ENCODE results near the gene SHANK2. TPM values are rescaled to one million over a fixed set of nuclear protein-coding genes. Genes with fewer than 3 reads are reported as not detected.

Gene SHANK2
- total and polyA plus RNA-seq, 5 donors: 0.03 to 0.26 (median 0.17) TPM

DNA sequence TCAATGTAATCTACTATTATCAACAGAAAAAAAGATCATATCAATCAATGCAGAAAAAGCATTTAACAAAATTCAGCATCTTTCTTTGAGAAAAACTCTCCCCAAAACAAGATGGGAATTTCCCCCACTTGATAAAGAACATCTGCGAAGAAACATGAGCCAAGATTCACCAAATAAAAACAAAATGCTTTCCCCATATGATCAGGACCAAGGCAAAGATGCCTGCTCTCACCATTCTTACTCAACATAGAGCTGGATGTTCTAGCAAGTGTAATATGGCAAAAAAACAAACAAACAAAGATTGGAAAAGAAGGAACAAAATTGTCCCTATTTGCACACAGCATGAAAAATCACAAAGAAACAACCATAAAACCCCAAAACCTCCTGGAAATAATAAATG lies 23.4 kb downstream of the SHANK2 start:
- Histone ChIP-seq H3K27ac (ENCODE audit: low read length) (no peak overlapping the region), H3K27me3 (ENCODE audit: control insufficient read depth, insufficient read depth) (peaks cover 3% of the 10 kb centered on the region), H3K4me1 (ENCODE audit: control insufficient read depth, insufficient read depth, low read length) (no peaks in the 10 kb centered on the region), H3K9me3 (ENCODE audit: control insufficient read depth, low read length) (no peaks in the 10 kb centered on the region), H3K4me3 (ENCODE audit: low read length) (no peak overlapping the region)
- DNase-seq: no peak
- ATAC-seq: no peak
- WGBS: 73% methylated on average over 1 of the region's 1 CpG
- intact Hi-C loops (cut with DNase I): no loop called here

DNA sequence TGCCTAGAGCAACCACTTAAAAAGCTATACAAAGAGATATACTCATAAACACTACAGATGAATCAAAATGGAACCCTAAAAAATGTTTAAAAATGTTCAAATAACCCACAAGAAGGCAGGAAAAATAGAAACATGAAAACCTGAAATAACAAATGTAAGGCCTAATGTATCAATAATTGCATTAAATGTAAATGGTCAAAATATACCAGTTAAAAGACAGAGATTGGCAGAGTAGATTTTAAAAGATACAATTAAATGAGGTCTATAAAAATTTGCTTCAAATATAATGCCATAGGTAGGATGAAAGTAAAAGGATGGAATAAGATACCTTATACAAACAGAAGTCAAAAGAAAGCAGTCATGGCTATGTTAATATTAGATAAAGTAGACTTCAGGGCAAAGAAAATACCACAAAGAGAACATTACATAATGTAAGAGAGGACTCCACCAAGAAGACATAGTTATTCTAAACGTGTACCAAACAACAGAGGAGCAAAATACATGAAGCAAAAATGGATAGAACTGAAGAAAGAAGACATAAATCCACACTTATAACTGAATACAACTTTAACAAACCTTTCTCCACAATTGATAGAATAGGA lies 25.2 kb downstream of the SHANK2 start:
- Histone ChIP-seq H3K27me3 (ENCODE audit: control insufficient read depth, insufficient read depth) (no peaks in the 10 kb centered on the region), H3K27ac (ENCODE audit: low read length) (no peak overlapping the region), H3K9me3 (ENCODE audit: control insufficient read depth, low read length) (no peaks in the 10 kb centered on the region), H3K4me1 (ENCODE audit: control insufficient read depth, insufficient read depth, low read length) (no peaks in the 10 kb centered on the region), H3K4me3 (ENCODE audit: low read length) (no peak overlapping the region)
- WGBS: 41% methylated on average over 1 of the region's 1 CpG
- ATAC-seq: no peak
- no peak for DNase-seq
- intact Hi-C loops (cut with DNase I): no loop called here

DNA sequence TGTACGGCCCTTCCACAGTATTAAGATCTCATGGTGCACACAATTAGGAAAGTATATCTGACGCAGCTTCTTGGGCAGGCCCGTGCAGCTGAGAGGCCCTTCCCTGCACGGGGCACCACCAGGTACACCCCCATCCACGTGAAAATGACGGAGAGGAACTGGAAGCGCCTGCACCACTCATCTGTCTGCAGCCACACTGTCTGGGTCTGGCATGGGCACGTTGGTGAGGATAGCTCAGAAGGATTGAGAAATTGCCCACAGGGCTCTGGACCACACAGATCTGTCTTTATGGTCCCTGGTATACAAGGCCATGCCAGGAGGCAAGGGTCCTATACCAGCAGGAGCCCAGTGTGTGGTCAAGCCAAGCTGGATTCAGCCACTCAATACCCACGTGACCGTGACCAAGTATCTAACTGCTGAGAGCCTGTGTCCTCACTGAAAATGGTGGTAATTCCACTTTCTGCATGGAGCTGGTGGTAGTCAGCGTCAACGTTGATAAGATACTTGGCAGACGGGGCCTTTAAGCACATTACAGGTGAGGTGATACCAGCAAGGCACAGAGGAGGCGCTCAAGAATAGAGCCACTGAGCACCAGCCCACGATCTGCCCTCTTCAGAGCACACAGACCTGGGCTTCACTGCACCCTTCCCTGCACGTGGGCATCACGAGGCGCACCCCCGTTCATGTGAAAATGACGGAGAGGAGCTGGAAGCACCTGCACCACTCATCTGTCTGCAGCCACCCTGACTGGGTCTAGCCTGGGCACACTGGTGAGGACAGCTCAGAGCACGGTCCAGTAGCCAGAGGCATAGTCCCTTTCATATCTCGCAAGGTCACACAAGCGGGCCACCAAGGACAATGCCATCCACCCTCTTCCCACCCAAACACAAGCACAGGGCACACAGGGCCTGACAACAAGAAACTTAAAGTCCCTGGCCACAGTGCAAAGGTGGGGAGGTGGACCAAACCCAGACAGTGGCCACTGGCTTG lies 28.4 kb downstream of the SHANK2 start:
- no peaks in the 10 kb centered on the region for H3K4me1 ChIP-seq (ENCODE audit: control insufficient read depth, insufficient read depth, low read length)
- H3K9me3 ChIP-seq (ENCODE audit: control insufficient read depth, low read length): no peaks in the 10 kb centered on the region
- 87% methylated on average over 23 of the region's 23 CpGs for WGBS
- H3K27me3 ChIP-seq (ENCODE audit: control insufficient read depth, insufficient read depth): no peaks in the 10 kb centered on the region
- ATAC-seq (no peak), DNase-seq (no peak)
- intact Hi-C loops (cut with DNase I): no loop called here
- no peak overlapping the region for H3K4me3 ChIP-seq (ENCODE audit: low read length)
- H3K27ac ChIP-seq (ENCODE audit: low read length): no peak overlapping the region

DNA sequence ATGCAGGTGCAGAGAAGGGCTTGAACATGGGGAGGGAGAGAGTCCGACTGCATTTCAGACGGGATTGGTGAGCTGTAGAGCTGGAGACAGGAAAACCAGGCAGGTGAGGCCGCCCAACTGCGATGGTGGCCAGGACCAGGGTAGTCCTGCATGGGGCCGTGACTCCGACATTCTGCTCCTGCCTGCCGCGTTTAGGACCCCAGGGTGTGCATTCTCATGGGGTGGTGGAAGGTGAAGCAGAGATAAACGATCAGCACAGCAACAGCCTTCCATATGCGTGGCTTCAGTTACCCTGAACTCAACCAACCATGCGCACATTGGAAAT lies 29.3 kb downstream of the SHANK2 start:
- H3K27me3 ChIP-seq (ENCODE audit: control insufficient read depth, insufficient read depth): no peaks in the 10 kb centered on the region
- H3K9me3 ChIP-seq (ENCODE audit: control insufficient read depth, low read length): no peaks in the 10 kb centered on the region
- no peak overlapping the region for H3K4me3 ChIP-seq (ENCODE audit: low read length)
- no peak overlapping the region for H3K27ac ChIP-seq (ENCODE audit: low read length)
- 89% methylated on average over 11 of the region's 11 CpGs for WGBS
- ATAC-seq (no peak), DNase-seq (no peak)
- intact Hi-C loops (cut with DNase I): no loop called here
- no peaks in the 10 kb centered on the region for H3K4me1 ChIP-seq (ENCODE audit: control insufficient read depth, insufficient read depth, low read length)

DNA sequence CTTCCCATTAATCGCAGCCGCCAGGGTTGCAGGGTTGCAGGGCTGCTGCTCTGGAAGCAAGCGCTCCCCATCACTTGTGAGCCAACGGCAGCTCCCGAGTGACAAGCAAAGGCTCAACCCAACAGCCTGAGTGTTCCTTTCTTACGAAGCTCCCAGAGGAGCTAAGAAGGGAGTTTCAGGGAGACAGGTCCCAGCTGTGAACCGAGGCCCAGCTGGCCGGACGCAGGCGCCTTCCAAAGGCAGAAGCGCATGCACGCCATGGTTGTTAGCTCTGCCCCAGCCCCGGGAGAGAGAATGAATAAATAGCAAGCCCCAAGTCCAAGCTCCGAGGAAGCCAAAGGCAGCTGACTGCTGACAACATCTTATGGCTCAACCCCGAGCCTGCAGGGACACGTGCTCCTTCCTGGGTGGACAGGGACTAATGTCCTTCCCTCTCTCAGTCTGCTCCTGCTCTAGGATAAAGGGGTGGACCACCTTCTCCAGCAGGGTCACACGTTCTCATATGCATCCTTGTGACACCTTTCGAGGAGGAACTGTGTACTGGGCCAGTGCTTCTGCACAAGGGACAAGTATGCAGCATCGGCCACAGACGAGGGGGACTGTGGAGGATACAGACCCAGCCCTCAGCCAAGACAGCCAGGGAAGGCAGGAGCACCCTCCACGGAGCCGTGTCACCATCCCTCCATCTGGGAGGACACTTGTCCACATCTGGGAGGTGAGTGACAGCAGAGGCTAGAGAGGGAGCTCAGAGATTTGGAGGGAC lies 29.9 kb downstream of the SHANK2 start:
- intact Hi-C loops (cut with DNase I): no loop called here
- WGBS: 63% methylated on average over 22 of the region's 22 CpGs
- peak in 2 of 3 donors; percentile 52 to 67 for DNase-seq
- H3K27me3 ChIP-seq (ENCODE audit: control insufficient read depth, insufficient read depth): no peaks in the 10 kb centered on the region
- no peak overlapping the region for H3K27ac ChIP-seq (ENCODE audit: low read length)
- ATAC-seq: peak; percentile 26 to 38
- H3K9me3 ChIP-seq (ENCODE audit: control insufficient read depth, low read length): no peaks in the 10 kb centered on the region
- no peak overlapping the region for H3K4me3 ChIP-seq (ENCODE audit: low read length)
- no peaks in the 10 kb centered on the region for H3K4me1 ChIP-seq (ENCODE audit: control insufficient read depth, insufficient read depth, low read length)

DNA sequence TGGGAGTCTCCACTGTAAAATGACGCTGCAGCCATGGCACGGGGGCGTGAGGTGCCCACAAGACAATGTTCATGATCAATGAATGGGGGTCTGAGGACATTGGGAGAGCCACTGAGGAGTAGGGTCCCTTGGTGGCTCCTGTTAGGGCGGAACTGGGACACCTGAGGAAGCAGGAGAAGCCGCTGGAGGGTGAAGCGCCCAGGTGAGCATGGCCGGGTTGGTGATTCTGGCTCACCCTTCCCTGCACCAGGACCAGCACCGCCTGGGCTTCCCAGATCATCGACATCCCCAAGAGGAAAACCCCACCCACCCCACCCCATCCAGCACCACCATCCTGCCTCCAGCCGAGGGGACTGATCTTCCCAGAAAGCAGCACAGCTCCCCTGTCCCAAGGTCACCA lies 30.6 kb downstream of the SHANK2 start:
- ATAC-seq (no peak), DNase-seq (no peak)
- intact Hi-C loops (cut with DNase I): no loop called here
- Histone ChIP-seq H3K9me3 (ENCODE audit: control insufficient read depth, low read length) (no peaks in the 10 kb centered on the region), H3K27me3 (ENCODE audit: control insufficient read depth, insufficient read depth) (no peaks in the 10 kb centered on the region), H3K27ac (ENCODE audit: low read length) (no peak overlapping the region), H3K4me3 (ENCODE audit: low read length) (no peak overlapping the region), H3K4me1 (ENCODE audit: control insufficient read depth, insufficient read depth, low read length) (no peaks in the 10 kb centered on the region)
- WGBS: 85% methylated on average over 10 of the region's 10 CpGs

DNA sequence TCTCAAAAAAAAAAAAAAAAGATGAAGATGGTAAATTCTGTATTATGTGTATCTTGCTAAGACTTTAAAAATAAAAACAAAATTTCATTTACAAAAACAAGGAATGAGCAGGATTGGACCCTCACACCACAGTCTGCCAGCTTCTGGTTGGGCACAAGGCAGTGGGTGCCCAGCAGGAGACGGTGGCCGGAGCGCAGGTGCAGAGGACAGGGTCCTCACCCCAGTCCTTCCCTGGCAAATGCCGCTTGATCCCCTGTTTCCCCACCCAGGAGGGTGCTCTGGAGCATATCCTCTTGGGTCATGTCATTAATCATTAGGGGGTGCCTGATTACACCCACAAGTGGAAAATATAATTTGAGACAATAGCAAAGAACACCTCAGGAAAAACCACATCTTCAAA lies 31.2 kb downstream of the SHANK2 start:
- Histone ChIP-seq H3K27me3 (ENCODE audit: control insufficient read depth, insufficient read depth) (no peaks in the 10 kb centered on the region), H3K9me3 (ENCODE audit: control insufficient read depth, low read length) (no peaks in the 10 kb centered on the region), H3K4me1 (ENCODE audit: control insufficient read depth, insufficient read depth, low read length) (no peaks in the 10 kb centered on the region), H3K4me3 (ENCODE audit: low read length) (no peak overlapping the region), H3K27ac (ENCODE audit: low read length) (no peak overlapping the region)
- intact Hi-C loops (cut with DNase I): no loop called here
- ATAC-seq: no peak
- no peak for DNase-seq
- WGBS: 93% methylated on average over 4 of the region's 4 CpGs

DNA sequence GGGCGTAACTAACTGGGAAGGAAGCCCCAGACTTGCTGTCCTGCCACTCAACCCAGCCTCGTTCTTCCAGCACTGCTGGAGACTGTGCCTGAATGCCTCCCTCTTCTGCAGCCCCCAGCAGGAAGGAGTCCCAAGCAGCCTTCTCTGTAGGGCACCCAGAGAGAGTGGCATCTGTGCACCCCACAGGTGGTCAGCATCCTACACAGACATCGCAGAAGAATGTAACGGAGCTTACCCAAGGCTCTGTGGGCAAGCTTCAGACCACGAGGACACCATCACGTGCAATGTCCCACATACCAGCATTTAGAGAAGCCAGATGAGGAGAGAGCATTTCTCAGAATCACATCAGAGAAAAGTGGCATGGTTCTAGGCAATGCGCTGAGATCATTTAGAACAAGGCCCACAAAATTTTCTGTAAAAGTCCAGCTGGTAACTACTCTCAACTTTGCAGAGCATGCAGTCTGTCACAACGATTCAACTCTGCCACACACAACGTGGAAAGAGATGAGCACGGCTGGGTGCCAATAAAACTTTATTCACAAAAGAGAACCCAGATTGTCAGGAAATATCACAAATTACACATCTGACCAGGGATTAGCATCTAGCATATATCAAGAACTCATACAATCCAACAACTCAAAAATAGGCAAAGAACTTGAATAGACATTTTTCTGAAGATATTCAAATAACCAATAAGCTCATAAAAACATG lies 33.4 kb downstream of the SHANK2 start:
- DNase-seq (no peak), ATAC-seq (no peak)
- 87% methylated on average over 10 of the region's 10 CpGs for WGBS
- no peaks in the 10 kb centered on the region for H3K4me1 ChIP-seq (ENCODE audit: control insufficient read depth, insufficient read depth, low read length)
- H3K9me3 ChIP-seq (ENCODE audit: control insufficient read depth, low read length): no peaks in the 10 kb centered on the region
- H3K4me3 ChIP-seq (ENCODE audit: low read length): no peak overlapping the region
- no peaks in the 10 kb centered on the region for H3K27me3 ChIP-seq (ENCODE audit: control insufficient read depth, insufficient read depth)
- H3K27ac ChIP-seq (ENCODE audit: low read length): no peak overlapping the region
- intact Hi-C loops (cut with DNase I): no loop called here

DNA sequence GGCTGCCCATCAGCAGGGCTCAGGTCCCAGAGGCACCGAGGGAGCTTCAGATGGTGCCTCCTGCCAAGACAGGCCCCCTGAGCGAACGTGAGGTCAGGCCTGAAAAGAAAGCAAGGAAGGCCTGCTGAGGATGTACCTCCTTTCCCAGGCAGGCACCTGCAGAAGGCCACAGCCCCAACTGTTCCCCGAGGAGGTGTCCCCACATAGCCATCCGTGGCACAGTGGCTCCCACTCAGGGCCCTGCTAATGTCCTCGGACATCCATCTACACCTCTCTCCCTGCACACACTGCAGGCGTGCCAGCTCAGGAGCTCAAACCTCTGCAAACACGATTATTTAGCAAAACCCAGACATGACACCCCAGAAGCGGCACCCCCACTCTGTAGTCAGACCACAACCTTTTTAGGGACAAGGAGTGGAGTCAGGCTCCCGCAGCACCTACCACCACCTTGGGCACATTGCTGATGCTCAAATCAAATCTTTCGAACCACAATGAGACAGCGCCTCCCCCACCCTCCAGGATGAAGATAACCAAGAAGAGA lies 36.9 kb downstream of the SHANK2 start:
- no peak for DNase-seq
- intact Hi-C loops (cut with DNase I): no loop called here
- H3K9me3 ChIP-seq (ENCODE audit: control insufficient read depth, low read length): no peaks in the 10 kb centered on the region
- no peaks in the 10 kb centered on the region for H3K4me1 ChIP-seq (ENCODE audit: control insufficient read depth, insufficient read depth, low read length)
- ATAC-seq: no peak
- H3K27me3 ChIP-seq (ENCODE audit: control insufficient read depth, insufficient read depth): no peaks in the 10 kb centered on the region
- no peak overlapping the region for H3K4me3 ChIP-seq (ENCODE audit: low read length)
- no peak overlapping the region for H3K27ac ChIP-seq (ENCODE audit: low read length)
- 85% methylated on average over 12 of the region's 12 CpGs for WGBS

DNA sequence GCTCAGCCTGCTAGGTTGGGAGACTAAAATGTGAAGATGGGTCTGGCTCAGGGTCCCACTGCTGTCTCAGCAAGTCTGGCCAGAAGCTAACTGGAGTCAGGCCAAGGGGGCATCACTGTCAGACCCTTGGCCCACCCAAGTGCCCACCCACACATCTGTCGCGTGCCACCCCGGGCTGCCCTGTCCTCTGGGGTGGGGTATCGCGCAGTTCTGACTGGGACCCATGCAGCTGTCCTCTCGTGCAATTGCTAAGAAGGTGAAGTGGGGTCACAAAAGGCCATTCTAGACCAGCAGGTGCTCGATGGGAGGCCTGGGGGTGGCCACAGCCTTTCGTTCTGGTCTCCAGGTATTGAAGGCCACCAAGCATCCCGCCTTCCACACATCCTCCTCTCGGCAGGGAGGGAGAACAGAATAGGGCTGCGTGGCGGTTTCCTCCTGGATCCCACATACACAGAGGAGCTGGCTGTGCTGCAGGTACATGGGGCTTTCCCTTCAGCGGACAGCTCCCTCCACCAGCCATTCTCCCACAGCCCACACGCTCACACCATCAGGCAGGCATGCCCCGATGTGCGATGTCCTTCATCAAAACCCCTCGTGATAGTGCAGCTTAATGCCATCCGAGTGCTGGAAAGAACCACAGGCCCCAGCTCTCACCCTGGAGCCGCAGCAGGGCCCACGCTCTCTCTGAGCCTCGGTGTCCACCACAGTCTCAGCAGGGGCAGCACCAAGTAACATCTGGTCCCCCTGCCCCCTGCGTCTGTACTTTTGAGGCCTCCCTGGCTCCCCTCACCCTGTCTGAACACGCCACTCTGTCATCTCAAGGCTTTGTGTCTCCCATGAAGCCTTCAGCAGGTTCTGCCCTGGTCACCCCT lies 37.6 kb downstream of the SHANK2 start:
- no peak overlapping the region for H3K4me3 ChIP-seq (ENCODE audit: low read length)
- WGBS: 86% methylated on average over 23 of the region's 23 CpGs
- H3K27ac ChIP-seq (ENCODE audit: low read length): no peak overlapping the region
- H3K4me1 ChIP-seq (ENCODE audit: control insufficient read depth, insufficient read depth, low read length): no peaks in the 10 kb centered on the region
- DNase-seq: no peak
- no peaks in the 10 kb centered on the region for H3K27me3 ChIP-seq (ENCODE audit: control insufficient read depth, insufficient read depth)
- no peaks in the 10 kb centered on the region for H3K9me3 ChIP-seq (ENCODE audit: control insufficient read depth, low read length)
- ATAC-seq: no peak
- intact Hi-C loops (cut with DNase I): no loop called here
